SU-DHL-6 (cell line): ENCODE data around the gene MMAA.

Source experiments
- H2AFZ ChIP-seq: fragments of 200-600 bp; sonication (generic); 2 replicates; pipeline ENCODE4 v1.6.1; 2014; ENCODE audit warnings: low read depth, mild to moderate bottlenecking, moderate library complexity, mixed read lengths, antibody characterized with exemption, low read length; ENCODE audit not compliant: severe bottlenecking
- H3F3A ChIP-seq: fragments of 200-600 bp; shearing (Covaris generic); 2 replicates; pipeline ENCODE4 v1.6.0; 2016; ENCODE audit warnings: antibody characterized with exemption, mild to moderate bottlenecking; ENCODE audit not compliant: insufficient read depth
- H3K27ac ChIP-seq: fragments of 200-600 bp; sonication (generic); 2 replicates; pipeline ENCODE4 v1.5.1; 2016; ENCODE audit warnings: low read depth, mild to moderate bottlenecking, low read length, moderate library complexity, mixed read lengths
- H3K27me3 ChIP-seq: fragments of 200-600 bp; sonication (generic), shearing (Covaris generic); 2 replicates; pipeline ENCODE4 v1.6.0; 2014; ENCODE audit warnings: mild to moderate bottlenecking, low read length
- H3K36me3 ChIP-seq: fragments of 200-600 bp; sonication (generic); 2 replicates; pipeline ENCODE4 v1.6.1; 2014; ENCODE audit warnings: mild to moderate bottlenecking, low read length, mixed read lengths
- H3K4me2 ChIP-seq: fragments of 300-600, 200-600 bp; shearing (Covaris generic), sonication (generic); 2 replicates; pipeline ENCODE4 v1.6.0; 2014; ENCODE audit warnings: low read length, low read depth, mild to moderate bottlenecking; ENCODE audit not compliant: poor library complexity, severe bottlenecking
- H3K4me3 ChIP-seq: fragments of 200-600 bp; sonication (generic); 2 replicates; pipeline ENCODE4 v1.5.1; 2014; ENCODE audit warnings: antibody characterized with exemption, low read length, mild to moderate bottlenecking, mixed read lengths; ENCODE audit not compliant: insufficient read depth, poor library complexity, severe bottlenecking
- H3K79me2 ChIP-seq: fragments of 200-600 bp; sonication (generic); 2 replicates; pipeline ENCODE4 v1.6.1; 2014; ENCODE audit warnings: mild to moderate bottlenecking, low read length, moderate library complexity; ENCODE audit not compliant: insufficient read depth
- H3K9ac ChIP-seq: fragments of 200-600 bp; sonication (generic); 2 replicates; pipeline ENCODE4 v1.7.0; 2014; ENCODE audit warnings: mild to moderate bottlenecking, low read length
- H3K9me2 ChIP-seq: fragments of 200-600 bp; sonication (generic); replicated peaks from 2 replicates; pipeline ENCODE4 v1.6.1; 2014; ENCODE audit warnings: low read length; ENCODE audit not compliant: insufficient read depth
- H3K9me3 ChIP-seq: fragments of 200-600 bp; sonication (generic); 2 replicates; pipeline ENCODE4 v1.6.1; 2014; ENCODE audit warnings: low read length, mixed read lengths; ENCODE audit not compliant: insufficient read depth
- H4K20me1 ChIP-seq: fragments of 200-600 bp; sonication (generic); 2 replicates; pipeline ENCODE4 v1.6.1; 2014; ENCODE audit warnings: low read depth, mild to moderate bottlenecking, antibody characterized with exemption, low read length, moderate library complexity, mixed read lengths
- EZH2phosphoT487 ChIP-seq: fragments of 200-600 bp; sonication (generic), shearing (Covaris generic); conservative IDR thresholded peaks from 2 replicates; pipeline ENCODE4 v1.6.1; 2018; ENCODE audit warnings: mild to moderate bottlenecking, antibody characterized with exemption, low read length, moderate library complexity, mixed read lengths
- TF ChIP-seq, protein P1 (sequence below): fragments of 200-600 bp; sonication (generic); IDR thresholded peaks from one replicate; pipeline ENCODE4 v1.5.1; 2017; ENCODE audit warnings: antibody characterized with exemption, mild to moderate bottlenecking, low read length, moderate library complexity; ENCODE audit not compliant: insufficient read depth, poor library complexity, severe bottlenecking

Gene MMAA

DNA sequence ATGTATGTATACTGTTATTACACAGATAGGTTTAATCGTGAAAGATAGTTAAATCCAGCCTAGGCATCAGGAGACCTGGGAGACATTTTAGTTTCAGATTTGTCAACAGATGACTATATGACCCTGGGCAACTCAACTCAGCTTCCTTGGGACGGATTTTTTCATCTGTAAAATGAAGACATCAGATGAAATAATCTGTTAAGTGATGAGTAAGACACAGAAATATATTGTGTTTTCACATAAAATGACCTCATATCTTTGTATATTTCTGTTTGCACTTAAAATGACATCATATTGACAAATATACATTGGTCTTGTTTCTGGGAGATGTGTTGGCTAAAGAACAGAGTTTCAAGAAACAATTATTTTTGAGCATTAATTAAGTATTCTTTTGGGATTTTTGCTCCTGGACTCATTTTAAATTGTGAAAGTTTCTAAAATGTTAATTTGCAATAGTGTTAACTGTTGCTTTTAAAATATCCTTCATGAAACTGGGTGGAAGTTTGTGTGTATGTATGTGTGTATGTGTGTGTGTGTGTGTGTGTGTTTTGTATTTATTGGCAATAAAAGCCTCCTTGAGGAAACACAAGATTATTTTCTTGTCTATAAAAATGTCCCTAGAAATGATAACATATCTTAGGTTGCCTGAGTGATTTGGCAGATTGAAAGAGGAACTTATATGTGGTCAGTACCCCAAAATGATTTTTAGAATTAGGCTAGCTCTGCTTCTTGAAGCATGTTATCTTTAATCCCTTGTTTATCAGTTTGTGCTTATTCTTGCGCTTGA, 29.1 kb upstream of the MMAA start:
- Histone ChIP-seq H4K20me1 (no peaks in the 10 kb centered on the region), H3F3A (no peaks in the 10 kb centered on the region), H3K27me3 (no peaks in the 10 kb centered on the region), H3K4me2 (no peak overlapping the region), H3K4me3 (no peak overlapping the region), H3K36me3 (no peaks in the 10 kb centered on the region), H3K9me2 (no peaks in the 10 kb centered on the region), H2AFZ (no peak overlapping the region), H3K79me2 (no peaks in the 10 kb centered on the region), H3K9me3 (no peaks in the 10 kb centered on the region), H3K9ac (no peak overlapping the region), H3K27ac (no peak overlapping the region)
- TF ChIP-seq EZH2phosphoT487: no peak
- TF ChIP-seq, protein P1, sequence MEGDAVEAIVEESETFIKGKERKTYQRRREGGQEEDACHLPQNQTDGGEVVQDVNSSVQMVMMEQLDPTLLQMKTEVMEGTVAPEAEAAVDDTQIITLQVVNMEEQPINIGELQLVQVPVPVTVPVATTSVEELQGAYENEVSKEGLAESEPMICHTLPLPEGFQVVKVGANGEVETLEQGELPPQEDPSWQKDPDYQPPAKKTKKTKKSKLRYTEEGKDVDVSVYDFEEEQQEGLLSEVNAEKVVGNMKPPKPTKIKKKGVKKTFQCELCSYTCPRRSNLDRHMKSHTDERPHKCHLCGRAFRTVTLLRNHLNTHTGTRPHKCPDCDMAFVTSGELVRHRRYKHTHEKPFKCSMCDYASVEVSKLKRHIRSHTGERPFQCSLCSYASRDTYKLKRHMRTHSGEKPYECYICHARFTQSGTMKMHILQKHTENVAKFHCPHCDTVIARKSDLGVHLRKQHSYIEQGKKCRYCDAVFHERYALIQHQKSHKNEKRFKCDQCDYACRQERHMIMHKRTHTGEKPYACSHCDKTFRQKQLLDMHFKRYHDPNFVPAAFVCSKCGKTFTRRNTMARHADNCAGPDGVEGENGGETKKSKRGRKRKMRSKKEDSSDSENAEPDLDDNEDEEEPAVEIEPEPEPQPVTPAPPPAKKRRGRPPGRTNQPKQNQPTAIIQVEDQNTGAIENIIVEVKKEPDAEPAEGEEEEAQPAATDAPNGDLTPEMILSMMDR: no peak

DNA sequence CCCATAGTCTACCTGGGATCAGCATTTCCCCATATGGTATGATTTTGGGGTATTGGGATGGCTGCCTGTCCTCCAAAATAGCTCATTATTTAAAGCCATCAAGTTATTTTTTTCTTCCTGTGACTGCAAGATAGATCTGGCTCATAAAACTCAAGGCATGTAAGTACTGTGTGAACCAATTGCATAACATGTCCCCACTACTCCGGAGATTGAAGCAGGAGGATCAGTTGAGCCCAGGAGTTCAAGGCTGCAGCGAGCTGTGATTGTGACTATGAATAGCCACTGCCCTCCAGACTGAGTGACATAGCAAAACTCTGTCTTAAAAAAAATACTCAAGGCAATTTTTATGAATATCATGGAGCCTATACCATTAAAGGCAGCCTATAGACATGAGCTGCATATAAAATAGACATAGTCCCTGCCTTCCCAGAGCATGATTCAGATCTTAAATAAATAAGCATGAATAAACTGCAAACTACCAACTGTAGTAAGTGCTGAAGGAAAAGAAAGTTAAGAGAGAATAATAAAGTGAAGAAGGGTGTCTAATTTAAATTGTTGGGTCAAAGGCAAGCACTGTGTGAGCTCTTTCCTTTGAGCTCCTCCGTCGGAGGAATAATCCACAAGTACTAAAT, 16.9 kb upstream of the MMAA start:
- no peaks in the 10 kb centered on the region for H3K9me3 ChIP-seq
- no peak overlapping the region for H3K4me3 ChIP-seq
- TF ChIP-seq EZH2phosphoT487: no peak
- TF ChIP-seq, protein P1: no peak
- H3K4me2 ChIP-seq: no peak overlapping the region
- no peak overlapping the region for H3K27ac ChIP-seq
- no peaks in the 10 kb centered on the region for H3K27me3 ChIP-seq
- no peaks in the 10 kb centered on the region for H3K79me2 ChIP-seq
- H4K20me1 ChIP-seq: no peaks in the 10 kb centered on the region
- H3F3A ChIP-seq: no peaks in the 10 kb centered on the region
- H3K36me3 ChIP-seq: no peaks in the 10 kb centered on the region
- H3K9ac ChIP-seq: no peak overlapping the region
- H2AFZ ChIP-seq: no peak overlapping the region
- no peaks in the 10 kb centered on the region for H3K9me2 ChIP-seq

DNA sequence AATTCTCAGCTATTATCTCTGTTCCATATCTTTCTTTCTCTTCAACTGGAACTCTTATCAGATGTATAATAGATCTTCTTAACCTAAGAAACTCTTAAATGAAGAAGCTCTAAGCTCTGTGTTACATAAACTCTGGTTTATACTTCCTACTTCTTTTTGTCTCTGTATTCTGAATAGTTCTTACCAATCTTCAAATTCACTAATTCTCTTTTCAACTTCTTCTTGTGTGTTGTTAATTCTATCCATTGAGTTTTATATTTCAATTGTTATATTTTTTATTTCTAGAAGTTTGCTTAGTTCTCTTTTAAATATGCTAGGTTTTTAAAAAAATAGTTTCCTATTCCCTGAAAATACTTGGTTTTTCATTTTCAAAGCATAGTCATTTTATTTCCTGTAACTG, 13.2 kb upstream of the MMAA start:
- no peak overlapping the region for H3K4me2 ChIP-seq
- H3K9me3 ChIP-seq: no peaks in the 10 kb centered on the region
- no peak overlapping the region for H3K9ac ChIP-seq
- no peak overlapping the region for H3K4me3 ChIP-seq
- TF ChIP-seq EZH2phosphoT487: no peak
- TF ChIP-seq, protein P1: no peak
- no peaks in the 10 kb centered on the region for H4K20me1 ChIP-seq
- no peaks in the 10 kb centered on the region for H3K27me3 ChIP-seq
- no peak overlapping the region for H3K27ac ChIP-seq
- H3K9me2 ChIP-seq: no peaks in the 10 kb centered on the region
- H3K36me3 ChIP-seq: no peaks in the 10 kb centered on the region
- no peaks in the 10 kb centered on the region for H3F3A ChIP-seq
- H2AFZ ChIP-seq: no peak overlapping the region
- no peaks in the 10 kb centered on the region for H3K79me2 ChIP-seq
